ENCODE measurements around the gene TTC9C.
"Not testable (repeated sequence)": the region's sequence is repeated elsewhere in the genome, so short reads cannot be mapped to it uniquely, and the experiment has no call there.

TTC9C gene

GRCh38 chr11:62752994-62753735 is 24.9 kb downstream of the TTC9C start:
- no peak for DNase-seq

GRCh38 chr11:62753736-62754603 is 25.7 kb downstream of the TTC9C start, which contains the start of gene ZBTB3:
TSS of gene ZBTB3 (minus strand) at chr11:62754160. CDS start at chr11:62753664, 496 bp downstream.
- DNase-seq, result peak; percentile 98

- no peak for DNase-seq
Observed at GRCh38 chr11:62755086-62755615, 26.9 kb downstream of the TTC9C start.

- DNase-seq, result no peak
Observed at GRCh38 chr11:62757846-62758788, 29.8 kb downstream of the TTC9C start.

- DNase-seq, result not testable (repeated sequence)
Observed at GRCh38 chr11:62760867-62761227, 32.6 kb downstream of the TTC9C start.

- DNase-seq, result no peak
Observed at GRCh38 chr11:62770778-62771143, 42.5 kb downstream of the TTC9C start.

GRCh38 chr11:62771144-62772021 is 43.1 kb downstream of the TTC9C start, which contains the start of gene TAF6L:
TSS of gene TAF6L (plus strand) at chr11:62771396. CDS start at chr11:62775784, 4,388 bp downstream.
- peak; percentile 91 for DNase-seq

- no peak for DNase-seq
Observed at GRCh38 chr11:62774407-62774806, 46.1 kb downstream of the TTC9C start.

- no peak for DNase-seq
Observed at GRCh38 chr11:62775646-62776045, 47.4 kb downstream of the TTC9C start.

- DNase-seq, result no peak
Observed at GRCh38 chr11:62777389-62777788, 49.1 kb downstream of the TTC9C start.

GRCh38 chr11:62778441-62778840 is 50.2 kb downstream of the TTC9C start:
- no peak for DNase-seq

GRCh38 chr11:62782753-62783152 is 54.5 kb downstream of the TTC9C start:
- DNase-seq, result no peak

- peak; percentile 8 for DNase-seq
Observed at GRCh38 chr11:62786318-62787004, 58.2 kb downstream of the TTC9C start.

- DNase-seq, result peak; percentile 80
Observed at GRCh38 chr11:62787005-62787759, 58.9 kb downstream of the TTC9C start, which contains the start of gene TMEM179B. TSS of gene TMEM179B (plus strand) at chr11:62787402. CDS start at chr11:62787432, 30 bp downstream.

Data from DMS 273 treated with DMSO at 0.1 percent for 48 hours (cell line).